NCI-H1417 treated with DMSO at 0.1 percent for 48 hours (cell line): ENCODE measurements around the gene NKAIN2.
"Not testable (repeated sequence)": the region's sequence is repeated elsewhere in the genome, so short reads cannot be mapped to it uniquely, and the experiment has no call there.

Experiments
- DNase-seq: peaks from one replicate; lab custom pipeline; 2025; lab: John Stamatoyannopoulos, UW

The NKAIN2 gene

DNA sequence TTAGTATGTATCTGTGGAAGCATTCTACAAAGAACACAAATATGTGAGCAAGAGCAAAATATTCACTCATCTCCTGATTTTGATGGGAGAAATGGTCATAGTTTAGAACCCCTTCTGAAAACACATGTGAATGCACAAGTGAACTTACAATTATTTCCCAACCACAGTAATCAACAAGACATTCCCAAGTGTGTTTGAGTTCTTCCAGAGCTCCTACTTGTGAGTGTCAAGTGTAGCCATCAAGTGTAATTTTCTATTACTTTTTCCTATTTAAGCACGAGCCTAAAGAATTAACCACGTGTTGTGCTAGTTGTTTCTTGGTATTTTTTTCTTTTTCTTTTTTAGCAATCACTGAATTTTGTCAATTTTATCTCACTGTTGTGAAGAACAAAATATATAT, 402.3 kb downstream of the NKAIN2 start:
- no peak for DNase-seq

DNA sequence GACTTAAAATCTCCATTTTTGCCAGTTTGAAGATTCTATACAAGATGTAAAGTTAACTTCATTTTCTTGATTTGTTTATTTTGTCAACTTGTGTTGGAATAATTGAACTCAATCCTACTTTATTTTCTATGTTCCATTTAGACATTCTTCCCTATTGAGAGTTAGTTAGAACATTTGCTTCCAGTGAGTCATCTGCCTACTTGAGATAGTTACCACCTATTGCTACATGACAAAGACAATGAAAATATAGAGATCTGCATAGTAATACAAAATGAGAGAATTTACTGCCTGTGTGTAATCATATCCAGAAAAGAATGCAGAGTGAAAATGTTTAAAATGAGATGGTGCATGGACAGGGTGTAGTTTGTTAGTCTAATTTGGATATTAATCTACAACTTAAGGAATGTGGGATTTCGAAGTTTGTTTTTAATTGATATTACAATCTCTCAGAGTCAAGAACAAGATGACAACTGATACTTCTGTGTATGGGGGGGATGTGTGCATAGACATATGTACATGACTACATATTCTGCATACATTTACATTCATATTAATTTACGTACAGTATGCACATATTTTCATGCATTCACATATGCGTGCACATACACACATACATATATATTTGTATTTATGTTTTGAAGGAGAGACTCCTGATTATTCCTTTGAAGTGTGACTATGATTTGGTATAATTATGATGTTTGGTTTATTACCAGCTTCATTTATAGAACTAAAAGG, 420.1 kb downstream of the NKAIN2 start:
- DNase-seq: no peak

DNA sequence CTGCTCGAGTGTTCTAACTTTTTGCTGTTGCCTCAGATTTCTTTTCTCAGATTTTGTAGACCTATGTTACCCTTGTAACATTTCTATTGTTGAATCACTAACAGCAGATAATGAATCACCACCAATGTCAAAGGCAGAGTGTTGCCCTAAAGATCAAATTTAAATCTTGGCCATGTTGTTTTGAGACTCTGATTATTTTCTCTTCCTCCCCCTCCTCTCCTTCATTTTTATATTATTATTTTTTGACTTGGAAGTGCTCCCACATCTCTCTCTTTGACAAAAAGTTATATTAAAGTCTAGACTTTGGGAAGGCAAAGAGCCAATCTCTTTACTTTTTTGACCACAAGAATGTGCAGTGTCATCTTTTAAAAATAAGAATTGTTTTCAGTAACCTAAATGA, 422.7 kb downstream of the NKAIN2 start:
- no peak for DNase-seq

DNA sequence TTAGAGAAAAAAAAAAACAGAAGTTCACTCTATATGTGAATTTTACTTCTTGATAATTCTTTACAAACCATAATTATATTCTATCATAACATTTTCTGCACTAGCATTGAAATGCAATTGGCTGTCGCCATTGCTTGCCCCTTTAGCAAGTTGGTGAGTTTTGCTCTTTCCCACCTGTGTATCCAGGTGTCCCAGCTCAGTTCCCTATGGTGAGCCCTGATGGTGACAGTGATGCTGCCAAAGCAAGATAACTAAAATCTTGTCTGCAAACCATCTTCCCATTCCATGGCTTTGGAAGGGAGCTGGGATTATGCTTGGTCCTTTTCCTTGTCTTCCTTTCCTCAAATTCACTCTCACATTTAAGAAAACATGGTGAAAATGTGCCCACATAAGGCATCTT, 429.6 kb downstream of the NKAIN2 start:
- no peak for DNase-seq

DNA sequence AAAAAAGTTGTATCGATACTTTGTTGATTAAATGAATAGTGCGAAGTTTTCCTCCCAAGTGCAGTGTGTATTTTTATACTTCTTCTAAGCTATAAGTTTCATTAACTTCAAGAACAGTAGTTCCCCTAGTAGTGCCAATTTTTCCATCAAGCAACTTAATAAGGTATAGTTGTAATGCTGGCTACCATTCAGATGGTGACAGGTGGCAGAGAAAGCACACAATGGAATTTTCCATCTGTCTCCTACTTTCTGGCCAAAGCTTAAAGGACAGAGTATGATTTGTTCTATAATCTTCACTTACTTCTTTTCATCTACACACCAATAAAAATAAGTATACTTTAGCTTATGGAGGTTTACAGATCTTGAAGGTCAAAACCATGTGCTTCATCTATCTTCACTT, 431.1 kb downstream of the NKAIN2 start:
- no peak for DNase-seq

DNA sequence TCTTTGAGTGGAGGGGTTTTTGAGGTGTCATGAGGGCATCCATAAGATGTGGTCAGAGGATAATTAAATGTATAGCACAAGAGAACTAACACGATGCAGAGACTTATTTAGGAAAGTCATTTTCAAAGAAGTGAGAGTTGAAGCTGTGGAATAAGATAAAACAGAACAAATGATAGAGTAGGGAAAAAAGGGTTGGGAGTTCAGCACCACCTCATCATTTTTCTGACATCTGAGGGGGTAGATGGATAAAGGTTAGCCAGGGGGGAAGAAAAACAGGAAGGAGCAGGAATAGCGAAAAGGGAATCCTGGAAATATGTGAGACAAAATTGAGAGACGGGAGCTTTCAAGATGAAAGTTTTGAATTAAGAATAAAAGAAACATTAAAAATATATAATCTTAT, 434.2 kb downstream of the NKAIN2 start:
- DNase-seq: no peak

DNA sequence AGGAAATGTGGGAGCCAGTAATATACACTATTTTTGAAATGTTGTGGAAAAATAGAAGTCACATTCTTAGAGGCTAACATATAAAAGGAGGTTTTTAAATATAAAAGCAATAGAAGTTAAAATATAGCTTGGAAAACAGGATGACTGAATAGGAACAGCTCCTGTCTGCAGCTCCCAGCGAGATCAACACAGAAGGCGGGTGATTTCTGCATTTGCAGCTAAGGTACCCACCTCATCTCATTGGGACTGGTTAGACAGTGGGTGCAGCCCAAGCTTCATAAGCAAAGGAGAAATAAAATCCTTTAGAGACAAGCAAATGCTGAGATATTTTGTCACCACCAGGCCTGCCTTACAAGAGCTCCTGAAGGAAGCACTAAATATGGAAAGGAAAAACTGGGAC, 434.7 kb downstream of the NKAIN2 start:
- not testable (repeated sequence) for DNase-seq

DNA sequence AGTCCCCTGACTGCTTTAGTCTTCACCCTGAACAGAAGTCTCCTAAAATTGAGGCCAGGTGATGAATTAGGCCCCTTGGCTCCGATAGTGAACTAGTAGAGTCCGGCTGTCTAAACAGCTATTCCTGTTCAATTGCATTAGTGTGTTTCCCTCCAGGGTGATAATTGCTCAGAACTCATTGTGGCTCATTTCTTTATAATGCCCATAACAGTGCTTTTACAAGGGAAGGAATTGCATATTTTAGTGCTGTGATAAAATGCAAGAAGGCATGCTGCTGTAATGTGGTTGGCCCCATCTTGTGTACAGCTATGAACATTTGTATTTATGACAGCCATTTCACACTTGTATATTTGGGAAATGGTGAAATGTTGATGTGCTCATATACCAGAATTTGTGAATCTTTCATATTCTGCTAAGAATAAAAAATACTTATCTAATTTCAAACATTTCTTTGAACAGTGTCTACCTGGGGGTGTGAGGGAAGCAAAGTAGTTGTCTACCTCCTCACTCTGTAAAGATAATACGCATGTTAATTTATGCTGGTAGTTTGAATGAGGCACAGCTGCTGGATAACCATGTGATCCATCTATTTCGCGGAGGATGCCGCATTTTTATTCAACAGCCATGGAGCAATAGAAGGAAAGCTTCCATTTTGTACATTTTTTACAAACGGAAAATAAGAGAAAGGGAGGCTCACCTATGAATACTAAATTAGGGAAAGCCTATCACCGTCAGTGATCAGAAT, 451.4 kb downstream of the NKAIN2 start:
- DNase-seq: no peak

DNA sequence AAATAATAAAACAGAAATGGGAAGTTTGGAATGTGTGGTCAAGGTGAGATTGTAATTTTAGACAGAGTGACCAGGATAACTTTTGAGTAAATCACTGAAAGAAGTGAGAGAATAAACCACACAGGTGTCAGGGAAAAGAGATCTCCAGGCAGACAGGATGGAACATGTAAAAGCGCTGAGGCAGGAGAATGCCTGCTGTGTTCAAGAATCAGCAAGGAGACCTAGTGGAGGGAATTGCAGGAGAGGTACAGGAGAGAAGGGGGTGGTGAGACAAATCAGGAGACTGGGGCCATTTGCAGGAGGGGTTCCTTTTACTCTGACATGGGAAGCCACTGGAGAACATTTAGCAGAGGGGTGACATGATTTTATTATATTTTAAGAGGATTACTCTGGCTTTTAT, 456.7 kb downstream of the NKAIN2 start:
- DNase-seq: no peak

DNA sequence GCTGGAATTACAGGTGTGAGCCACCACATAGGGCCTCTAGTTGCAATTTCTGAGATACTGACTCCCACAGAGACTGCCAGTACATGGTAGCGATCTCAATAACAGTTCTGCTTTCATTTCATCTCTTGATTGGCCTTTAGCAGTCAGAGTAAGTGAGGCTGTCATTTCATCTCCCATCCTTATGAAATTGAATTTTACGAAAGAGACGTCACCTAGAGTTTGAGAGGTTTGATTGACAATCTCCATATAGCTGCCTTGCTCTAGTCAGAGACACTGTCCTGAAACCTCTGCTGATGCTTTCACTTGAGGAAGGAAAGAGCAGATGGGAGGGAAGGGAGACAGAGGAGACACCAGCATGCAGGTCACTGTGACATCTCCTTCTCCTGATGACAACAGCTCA, 466.1 kb downstream of the NKAIN2 start:
- DNase-seq: no peak

DNA sequence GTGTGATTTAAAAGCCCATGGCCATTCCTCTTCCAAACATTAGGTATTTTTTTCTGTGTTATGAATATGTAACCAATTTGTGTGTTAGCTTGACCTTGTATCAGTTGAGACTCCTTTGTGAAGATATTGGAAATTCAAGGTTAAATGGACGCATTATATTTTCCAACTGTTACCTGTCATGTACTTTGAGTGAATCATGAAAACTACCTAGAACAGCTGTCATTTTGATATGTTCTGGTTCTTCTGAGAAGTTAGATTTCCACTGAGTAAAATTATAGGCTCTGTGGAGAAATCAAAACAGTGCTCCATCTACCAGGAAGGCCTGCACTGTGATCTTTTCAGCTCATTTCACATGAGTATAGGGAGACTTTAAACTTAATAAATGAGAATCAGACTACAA, 470.0 kb downstream of the NKAIN2 start:
- no peak for DNase-seq

DNA sequence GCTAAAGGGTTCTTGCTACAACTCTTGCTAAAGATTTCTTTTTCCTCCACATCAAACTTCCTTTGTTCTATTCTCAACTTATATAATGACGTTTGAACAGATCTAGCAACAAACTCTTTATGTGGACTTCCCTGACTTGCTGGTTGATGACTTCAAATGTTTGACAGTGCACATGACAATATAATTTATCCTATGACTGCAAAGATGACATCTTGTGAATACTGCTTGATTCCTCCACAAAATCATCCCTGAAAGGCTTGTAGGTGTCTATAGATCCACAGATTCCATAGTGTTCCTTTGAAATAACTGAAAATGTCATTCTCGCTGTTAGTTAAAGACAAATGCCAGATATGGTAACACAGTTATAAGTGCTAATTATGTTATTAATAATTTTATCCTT, 478.9 kb downstream of the NKAIN2 start:
- no peak for DNase-seq

DNA sequence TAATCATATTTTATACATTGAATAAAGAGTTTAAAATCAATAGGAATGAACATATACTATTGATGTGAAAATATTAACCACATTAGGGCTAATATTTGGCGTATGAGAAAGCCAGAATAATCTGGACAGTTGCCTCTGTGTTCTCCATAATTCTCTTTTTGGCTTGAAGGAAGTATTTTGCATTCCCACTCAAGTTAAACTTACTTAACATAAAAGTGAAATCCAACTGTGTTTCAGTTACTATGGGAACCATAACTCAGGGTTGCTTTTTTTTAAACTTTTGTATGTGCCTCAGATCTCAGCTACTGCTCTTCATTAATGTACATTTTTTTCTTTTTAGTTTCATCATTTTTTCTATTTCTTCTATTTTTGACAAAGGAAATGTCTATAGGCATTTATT, 479.8 kb downstream of the NKAIN2 start:
- no peak for DNase-seq

DNA sequence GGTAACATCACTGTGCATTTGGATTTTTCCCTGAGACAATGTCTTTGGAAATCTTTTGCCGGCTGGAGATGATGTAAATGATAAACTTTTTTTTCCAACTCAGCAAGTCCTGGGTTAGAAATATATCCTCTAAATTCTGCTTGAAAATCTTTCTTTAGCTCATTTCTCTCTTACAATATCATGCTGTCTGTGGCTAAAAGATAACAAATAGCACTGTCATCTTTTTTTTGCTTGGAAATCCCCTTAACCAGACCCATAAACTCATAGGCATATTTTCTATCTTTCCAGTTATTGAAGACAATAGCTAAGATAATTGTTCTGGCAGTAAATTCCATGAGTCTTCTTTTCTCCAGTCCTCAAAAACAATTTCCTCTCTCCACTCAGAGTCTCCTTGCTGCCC, 481.5 kb downstream of the NKAIN2 start:
- DNase-seq: no peak

DNA sequence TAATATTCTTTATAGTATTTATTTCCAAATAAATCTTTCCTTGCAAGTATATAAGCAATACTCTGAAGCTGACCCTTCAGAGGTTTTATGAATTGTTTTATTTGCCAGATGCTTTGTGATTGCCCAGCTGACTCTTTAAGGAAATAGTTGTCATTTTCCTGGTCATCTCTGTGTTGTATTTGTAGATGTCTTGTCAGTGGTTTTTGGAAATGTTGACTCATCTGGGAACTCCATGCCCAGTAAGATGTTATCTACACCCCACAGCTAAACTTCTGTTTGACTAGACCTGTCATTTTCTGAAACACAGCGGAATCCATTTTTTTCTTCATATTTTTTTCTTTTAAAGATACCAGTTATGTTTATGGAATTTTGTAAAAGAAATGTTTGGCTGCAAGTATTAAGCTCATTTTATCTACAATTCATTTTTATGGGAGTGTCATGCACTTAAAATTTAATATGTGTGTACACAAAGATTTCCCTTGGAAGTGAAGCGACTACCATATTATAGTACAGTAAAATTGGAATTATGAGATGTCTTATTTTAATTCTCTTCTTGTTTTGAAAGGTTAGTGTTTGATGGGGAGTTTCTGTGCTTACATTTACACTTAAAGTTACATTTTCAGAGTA, 491.0 kb downstream of the NKAIN2 start:
- DNase-seq: no peak

DNA sequence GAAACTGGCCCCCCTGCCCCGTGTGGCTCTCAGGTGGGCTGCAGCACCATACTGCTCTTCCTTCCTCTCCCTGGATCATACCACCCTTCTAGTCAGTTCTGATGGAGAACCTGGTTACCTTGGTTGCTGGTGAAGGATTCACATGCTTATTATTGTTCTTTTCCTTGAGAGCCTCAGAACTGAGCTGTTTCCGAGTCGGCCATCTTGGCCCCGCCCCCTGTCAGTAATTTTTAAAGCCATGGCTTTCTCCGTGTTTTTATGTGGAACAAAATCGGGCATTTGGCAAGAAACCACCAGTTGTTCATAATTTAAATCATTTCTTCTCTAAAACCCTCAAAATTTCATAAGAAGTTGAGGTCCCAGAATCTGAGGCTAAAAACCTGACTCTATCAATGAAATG, 493.8 kb downstream of the NKAIN2 start:
- DNase-seq: no peak

DNA sequence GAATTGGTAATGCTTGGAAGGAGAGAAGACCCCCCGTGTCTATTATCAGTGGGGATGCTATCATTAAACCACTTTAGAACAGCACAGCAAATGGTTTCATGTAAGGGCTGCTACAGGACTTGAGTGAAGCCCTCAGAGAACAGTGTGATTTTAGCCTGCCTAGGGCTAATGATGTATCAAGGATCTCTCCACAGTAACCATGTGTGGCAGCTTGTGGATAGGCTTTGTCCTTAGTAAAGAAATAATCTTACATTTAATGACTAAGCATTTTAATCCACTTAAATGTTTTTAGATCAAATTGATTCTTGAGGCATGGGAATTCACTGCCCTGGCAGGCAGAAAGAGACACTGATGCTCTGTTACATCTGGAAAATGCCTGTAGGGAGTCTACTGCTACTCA, 495.1 kb downstream of the NKAIN2 start:
- no peak for DNase-seq

DNA sequence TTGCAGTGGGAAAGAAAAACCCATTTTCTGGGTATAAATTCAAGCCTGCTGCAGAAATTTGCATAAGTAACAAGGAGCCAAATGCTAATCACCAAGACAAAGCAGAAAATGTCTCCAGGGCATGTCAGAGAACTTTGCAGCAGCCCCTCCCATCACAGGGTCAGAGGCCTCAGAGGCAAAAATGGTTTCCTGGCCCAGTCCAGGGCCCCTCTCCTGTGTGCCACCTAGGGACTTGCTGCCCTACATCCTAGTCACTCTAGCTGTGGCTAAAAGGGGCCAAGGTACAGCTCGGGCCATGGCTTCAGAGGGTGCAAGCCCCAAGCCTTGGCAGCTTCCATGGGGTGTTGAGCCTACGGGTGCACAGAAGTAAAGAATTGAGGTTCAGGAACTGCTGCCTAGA, 497.2 kb downstream of the NKAIN2 start:
- DNase-seq: not testable (repeated sequence)

DNA sequence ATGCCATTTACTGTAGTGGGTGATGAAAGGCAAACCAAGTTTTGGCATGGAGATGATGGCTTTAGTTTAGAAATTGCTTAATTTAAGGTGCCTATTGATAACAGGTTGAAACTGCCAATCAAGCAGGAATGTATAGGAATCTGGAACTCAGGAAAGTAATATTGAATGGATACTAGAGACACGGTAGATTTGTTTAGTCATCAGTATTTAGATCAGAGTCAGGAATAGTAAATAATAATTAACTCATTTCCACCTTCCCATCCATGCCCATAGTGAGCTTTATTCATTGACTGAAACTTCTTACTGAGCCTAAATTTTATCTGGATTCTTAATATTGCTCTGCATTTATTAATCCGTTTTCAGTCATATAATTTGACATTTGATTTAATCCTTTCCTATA, 500.3 kb downstream of the NKAIN2 start:
- no peak for DNase-seq

DNA sequence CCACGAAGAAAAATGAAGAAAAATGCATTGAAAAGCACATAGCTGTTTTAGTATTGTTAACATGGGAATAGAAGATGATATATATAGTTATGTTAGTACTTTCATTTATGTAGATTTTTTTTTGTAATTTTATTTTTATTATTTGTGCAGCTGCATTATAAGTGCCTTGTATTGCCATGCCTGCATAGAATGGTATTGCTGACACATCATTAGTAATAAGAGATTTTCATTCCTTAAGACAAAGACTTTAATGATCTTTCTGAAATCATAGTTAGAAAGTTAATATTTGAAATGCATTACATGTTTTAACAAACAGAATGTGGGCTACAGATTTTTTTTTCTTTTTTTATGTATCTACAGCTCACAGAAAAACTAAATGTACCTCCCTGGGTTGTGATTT, 506.5 kb downstream of the NKAIN2 start:
- DNase-seq: no peak

DNA sequence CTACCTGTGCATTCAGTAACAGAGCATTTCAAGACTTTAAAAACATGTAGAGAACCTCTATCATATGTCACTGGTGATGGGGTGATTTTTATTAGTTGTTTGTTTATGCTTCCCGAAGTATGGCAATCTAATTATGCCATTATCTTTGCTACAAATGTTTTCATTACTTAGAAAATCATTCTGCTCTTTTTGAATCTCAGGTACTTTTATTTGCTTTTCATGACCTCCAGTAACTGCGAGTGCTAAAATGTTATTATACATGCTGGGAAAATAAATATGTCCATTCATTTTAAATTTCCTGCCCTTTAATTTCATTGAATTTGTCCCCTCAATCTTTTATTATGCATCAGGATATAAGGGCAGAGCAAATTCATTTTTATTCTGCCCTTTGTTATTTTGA, 515.7 kb downstream of the NKAIN2 start:
- peak; percentile 85 for DNase-seq

DNA sequence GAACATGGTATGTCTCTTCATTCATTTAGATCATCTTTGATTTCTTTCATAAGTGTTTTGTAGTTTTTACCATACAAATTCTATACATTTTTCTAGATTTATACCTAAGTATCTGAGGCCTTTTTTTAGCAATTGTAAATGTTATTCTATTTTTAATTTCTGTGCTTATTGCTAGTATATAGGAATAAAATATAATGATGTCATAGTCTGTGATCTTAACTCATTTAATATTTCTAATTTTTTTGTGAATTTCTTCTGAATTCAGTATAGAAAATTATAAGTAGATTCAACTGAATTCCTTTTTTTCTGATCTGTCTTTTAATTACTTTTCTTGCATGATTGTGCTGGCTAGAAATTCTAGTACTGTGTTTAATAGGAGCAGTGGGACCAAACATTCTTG, 520.6 kb downstream of the NKAIN2 start:
- DNase-seq: no peak

DNA sequence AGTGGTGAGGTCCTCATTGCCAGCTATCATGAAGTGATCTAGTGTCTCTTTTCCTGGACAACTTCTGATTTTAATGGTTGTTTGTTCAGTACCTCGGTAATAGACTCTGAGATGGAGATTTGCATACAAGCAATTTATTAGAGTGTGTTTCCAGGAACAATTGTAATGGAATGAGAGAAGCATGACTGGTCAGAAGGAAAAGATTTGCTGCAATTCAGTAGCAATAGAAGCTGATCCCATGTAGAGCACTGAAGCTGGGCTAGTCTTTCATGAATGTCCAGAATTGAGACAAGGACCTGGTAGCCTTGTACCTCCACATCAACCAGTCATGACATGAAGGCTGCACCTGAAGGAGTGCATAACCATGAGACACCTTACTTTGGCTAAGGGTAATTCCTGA, 526.5 kb downstream of the NKAIN2 start:
- DNase-seq: no peak
